GM19099 (cell line): ENCODE results near the gene PRDX6.

Experiments
- POLR2A ChIP-seq: IDR thresholded peaks from 3 replicates; pipeline ENCODE4 v1.6.1; 2011; ENCODE audit warnings: low read depth; ENCODE audit not compliant: insufficient read length; ENCODE audit errors: extremely low read depth

PRDX6 gene, protein sequence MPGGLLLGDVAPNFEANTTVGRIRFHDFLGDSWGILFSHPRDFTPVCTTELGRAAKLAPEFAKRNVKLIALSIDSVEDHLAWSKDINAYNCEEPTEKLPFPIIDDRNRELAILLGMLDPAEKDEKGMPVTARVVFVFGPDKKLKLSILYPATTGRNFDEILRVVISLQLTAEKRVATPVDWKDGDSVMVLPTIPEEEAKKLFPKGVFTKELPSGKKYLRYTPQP

DNA sequence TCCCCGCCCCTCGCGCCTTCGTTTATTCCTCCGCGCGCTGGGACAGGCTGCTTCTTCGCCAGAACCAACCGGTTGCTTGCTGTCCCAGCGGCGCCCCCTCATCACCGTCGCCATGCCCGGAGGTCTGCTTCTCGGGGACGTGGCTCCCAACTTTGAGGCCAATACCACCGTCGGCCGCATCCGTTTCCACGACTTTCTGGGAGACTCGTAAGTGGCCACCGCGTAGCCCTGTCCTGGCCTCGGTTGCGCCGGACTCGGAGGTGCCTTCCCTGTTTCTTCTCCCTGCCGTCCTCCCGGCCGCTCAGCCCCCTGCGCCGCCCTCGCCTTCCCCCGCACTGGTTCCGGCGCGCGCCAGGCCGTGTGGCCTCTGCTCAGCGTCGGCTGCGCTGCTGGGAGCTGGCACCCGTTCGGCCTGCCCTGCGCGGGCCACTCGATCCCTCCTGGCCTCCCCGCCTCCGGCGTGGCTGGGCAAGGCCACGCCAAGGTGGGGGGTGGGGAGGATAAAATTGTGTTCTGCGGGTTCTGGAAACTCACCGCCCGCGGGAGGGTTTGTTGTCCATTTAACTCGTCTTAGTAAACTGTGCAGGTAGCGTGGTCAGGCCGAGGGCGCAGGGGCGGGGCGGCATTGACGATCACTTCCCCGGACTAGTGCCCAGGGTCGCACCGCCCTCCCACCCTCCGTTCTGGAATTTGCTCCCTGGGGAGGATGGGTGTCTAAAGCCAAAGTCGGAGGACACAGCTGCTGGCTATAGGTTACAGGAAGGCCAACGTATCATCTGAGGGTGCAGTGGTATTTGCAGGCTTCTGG lies at the start of gene PRDX6:
PRDX6 (plus strand) TSS at position 50 of the 808 bp plus-strand sequence; CDS start at position 113, 63 bp downstream.
- TF ChIP-seq POLR2A: peak; percentile 80

DNA sequence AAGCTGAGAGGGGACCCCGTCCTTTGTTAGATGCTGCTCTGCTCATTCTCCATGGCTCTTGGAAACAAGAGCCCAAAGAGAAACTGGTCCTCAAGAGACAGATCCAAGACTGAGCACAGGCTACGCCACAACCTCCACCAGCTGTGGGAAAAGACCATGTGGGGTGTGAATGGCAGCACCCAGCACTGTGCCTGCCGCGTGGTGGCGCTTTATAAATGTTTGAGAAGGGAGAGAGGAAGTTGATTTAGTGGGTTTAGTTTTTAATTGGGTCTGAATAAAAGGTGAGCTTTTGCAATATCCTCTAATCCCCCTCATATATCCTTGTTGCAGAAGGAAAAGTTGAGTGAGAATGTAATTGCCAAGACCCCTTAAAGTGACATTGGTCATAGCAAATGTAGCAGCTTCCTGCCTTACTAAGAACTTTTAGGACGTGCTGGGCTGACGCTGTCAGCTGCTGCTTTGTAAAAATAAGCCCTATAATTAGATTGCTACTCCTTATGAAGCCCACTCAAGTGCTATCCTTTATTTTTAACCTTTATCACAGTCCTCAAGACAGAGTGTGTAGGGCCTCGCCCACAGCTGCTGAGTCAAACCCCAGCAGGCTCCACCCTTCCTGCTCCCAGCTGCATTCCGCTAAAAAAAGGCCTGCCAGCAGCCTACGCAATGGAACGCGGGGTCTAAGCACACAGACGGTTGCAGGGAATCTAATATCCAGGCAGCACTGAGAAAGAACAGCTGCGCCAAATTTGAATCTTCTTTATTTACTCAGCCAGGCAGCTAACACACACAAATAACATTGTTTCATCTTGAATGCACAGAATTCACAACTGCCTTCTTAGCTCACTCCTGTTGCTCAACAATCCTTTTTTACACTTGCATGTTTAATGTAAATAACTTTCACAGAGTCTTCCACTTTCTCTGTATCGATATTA lies 47.4 kb upstream of the PRDX6 start:
- TF ChIP-seq POLR2A: peak; percentile 17

DNA sequence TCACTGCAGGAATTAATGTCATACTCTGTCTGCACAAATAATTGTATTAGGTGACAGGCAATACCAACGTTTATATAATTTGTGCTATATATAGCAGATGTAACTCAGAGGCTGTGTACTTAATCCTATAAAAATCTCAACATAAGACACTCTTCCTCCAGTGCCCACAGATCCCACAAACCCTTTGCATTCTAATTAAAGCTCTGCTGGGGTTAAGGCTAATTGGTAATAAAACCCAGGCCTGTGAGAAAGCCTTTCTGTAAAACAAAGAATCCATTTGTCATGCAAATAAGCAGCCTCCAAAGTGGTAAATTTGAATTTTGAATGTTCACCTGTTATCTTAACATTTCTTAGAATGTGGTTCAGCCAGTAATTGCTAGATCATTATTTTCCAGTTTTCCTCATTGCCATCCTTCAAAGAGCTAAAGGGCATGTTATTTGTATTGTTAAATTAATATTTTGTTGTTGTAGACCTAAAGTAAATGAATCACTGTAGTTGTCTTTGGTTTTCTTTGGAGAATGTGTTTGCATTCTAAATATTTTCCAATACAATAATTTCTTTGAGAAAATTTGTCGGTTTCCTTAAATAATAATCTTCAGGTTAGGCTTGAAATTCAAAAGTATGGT lies 46.3 kb upstream of the PRDX6 start:
- no peak for TF ChIP-seq POLR2A

DNA sequence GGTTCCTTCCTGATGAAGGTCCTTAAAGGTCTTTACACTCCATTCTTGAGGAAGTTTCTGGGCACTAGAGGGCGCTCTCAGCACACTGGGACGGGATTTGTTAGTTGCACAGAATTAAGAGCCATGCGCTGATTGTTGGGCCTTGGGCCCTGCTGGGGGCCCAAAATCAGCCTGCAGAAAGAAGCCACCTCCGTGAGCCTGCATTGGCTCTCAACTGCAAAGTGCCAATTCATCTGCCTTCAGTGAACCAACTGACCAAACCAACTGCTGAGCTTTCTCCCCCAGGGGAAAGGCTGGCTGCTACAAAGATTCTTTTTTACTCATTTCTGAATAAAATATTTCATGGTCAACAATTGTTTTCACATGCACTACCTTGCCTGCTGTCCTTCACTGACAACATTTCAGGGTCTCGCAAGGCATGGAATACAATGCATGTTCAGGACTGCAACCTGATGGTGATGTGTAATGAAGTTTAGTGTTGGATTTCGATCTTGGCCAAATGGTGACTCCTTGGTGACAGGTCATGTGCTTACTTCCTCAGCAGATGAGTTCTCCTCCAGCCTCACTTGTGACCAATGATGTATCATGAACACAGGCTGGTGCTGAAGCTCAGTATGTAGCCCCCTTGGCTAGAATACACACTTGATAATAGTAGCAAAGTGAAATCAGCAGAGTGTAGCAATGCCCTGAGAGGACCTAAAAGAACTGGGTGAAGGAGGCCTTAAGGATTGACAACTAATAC lies 45.7 kb upstream of the PRDX6 start:
- no peak for TF ChIP-seq POLR2A

DNA sequence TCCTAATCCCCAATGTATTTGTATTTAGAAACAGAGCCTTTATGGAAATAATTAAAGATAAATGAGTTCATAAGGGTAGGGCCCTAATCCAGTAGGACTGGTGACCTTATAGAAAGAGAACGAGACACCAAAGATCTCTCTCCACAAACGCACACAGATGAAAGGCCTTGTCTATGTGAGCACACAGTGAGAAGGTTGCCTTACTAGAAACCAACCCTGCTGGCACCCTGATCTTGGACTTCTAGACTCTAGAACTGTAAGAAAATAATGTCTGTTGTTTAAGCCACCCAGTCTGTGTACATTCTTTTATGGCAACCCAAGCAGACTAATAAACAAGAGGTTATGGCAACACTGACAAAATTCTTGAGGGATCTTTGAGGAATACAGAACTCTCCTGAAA lies 44.8 kb upstream of the PRDX6 start:
- TF ChIP-seq POLR2A: no peak

DNA sequence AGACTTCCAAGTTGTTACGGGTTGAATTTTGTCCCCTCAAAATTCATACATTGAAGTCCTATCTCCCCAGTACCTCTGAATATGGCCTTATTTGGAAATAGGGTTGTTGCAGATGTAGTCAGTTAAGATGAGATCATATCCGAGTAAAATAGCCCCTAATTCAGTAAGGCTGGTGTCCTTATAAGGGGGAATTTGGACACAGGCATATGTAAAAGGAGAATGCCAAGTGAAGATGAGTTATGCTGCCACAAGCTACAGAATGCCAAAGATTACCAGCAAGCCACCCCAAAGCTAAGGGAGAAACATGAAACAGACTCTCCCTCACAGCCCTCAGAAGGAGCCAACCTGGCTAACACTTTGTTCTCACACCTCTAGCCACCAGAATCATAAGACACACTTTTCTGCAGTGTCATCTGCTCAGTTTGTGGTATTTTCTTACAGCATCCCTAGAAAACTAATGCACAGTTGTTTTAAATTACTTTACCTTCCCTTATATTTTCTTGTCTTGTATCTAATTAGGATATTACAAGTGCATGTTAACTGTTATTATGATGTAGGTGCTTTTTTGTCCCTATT lies 43.3 kb upstream of the PRDX6 start:
- no peak for TF ChIP-seq POLR2A

DNA sequence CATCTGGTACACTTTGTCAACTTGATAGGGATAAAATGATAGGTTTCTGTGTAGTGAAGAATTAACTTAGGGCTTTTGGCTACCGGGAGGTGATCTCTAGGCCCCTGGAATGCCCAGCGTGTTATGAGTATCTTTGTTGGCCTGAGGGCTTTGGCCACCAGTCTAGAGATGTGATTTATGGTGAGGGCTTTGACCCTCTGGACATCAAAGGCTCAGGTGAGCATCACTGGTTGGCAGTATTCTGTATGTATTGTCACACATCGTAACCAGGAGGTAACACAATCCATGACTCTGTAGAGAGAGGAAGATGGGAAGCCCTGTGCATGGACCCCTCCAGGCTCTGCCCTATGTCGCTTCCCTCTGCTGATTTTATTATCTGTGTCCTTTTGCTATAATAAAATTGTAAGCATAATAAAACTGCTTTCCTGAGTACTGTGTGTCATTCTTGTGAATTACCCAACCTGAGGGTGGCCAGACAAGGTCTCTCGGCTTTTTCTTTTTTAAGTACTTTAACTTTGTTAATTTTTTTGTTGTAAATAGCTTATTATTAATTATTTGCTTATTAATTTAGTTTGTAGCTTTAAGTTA lies 40.2 kb upstream of the PRDX6 start:
- TF ChIP-seq POLR2A: no peak

DNA sequence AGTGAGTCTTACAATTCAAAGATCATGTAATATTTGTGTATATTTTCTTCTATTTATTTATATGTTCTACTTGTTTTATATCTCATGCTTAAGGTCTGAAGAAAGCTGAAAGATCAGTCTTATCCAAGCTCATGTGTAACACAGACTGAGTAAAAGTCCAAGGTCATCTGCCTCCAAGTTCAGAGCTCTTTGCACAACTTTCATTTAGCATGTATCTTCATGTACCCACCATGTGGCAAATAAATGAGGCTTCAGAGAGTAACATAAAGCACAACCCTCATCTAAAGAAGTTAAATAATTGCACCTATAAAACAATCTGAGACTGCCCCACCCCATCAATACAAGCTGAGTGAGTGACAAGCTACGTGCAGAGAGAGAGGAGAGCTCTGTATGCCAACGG lies 38.5 kb upstream of the PRDX6 start:
- TF ChIP-seq POLR2A: no peak

DNA sequence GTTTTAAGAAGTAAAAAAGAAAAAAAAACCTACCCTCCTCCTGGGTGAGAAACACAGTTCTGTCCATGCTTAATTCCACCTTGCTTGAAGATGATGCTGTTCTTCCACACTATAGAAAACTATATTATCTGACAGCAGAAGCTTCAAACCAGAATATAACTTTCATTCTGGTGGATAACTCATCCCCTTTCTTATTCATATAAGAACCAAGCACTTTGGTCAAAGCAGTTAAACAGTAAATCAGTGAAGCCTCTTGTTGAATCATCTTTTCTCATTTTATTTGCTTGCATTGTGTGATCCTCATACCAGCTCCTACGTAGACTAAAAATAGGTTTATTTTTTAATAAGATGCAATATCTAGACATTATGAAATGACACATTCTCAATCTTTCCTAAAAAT lies 36.7 kb upstream of the PRDX6 start:
- TF ChIP-seq POLR2A: no peak

DNA sequence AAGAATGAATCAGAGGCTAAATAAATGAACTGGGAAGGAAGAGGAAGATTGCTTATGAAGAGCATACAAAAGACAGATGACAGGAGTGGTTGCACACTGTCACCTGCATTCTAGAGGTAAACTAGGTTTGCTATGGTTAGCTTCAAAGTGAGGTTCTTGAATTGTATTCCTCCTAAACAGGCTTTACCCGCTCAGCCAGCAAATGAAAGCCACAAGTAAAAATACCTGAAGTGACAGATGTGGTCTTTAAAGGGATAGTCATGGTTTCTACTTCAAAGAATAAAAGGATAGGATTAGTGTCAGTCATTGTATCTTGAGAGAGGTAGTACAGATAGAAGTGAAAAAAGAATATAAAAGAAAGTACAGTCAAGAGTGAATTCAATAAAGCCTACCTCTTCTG lies 32.4 kb upstream of the PRDX6 start:
- no peak for TF ChIP-seq POLR2A

DNA sequence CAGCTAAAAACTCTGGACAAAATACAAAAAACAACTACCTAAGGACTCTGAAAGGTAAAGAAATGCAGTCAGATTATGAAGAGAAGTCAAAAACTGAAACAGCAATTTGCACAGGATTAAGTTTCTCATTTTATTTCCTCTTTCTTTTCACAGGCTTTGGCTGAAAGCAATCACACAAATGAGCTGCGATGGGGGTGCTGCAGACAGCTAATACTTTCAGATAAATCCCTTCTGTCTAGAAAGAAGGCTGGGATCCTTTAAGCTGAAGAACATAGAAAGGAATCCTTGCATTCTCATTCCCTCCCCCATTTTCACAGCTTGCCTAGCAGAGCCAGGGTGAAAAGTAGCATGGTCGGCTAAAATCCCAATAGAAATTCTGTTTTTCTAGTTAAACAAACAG lies 32.0 kb upstream of the PRDX6 start:
- TF ChIP-seq POLR2A: no peak

DNA sequence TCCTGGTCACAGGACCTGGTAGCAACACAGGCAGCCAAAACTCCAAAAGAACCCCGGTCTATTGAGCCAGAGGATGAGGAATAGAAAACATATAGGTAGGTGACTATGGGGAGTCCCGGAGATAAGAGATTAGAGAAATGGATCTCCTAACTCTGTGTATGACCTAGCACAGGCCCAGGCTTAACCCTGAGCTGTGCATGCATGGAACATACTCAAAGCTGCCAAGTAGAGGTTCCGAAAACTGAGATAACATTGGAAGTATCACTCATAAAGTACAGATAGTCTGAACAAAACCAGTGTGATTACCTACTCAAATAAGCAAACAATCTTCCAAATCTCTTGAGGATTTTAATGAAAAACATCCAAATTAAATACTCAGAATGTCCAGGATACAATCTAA lies 31.5 kb upstream of the PRDX6 start:
- no peak for TF ChIP-seq POLR2A

DNA sequence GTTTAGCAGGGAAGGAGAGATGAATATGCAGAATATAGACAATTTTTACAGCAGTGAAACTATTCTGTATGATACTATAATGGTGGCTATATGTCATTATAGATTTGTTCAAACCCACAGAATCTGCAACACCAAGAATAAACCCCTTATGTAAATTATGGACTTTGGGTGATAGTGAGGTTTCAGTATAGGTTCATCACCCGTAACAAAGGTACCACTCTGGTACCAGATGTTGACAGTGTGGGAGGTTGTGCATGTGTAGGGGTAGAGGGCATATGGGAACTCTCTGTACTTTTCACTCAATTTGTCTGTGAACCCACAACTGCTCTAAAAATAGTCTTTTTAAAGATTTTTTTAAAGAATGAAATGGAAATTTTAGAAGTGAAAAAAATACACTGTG lies 29.9 kb upstream of the PRDX6 start:
- TF ChIP-seq POLR2A: no peak

DNA sequence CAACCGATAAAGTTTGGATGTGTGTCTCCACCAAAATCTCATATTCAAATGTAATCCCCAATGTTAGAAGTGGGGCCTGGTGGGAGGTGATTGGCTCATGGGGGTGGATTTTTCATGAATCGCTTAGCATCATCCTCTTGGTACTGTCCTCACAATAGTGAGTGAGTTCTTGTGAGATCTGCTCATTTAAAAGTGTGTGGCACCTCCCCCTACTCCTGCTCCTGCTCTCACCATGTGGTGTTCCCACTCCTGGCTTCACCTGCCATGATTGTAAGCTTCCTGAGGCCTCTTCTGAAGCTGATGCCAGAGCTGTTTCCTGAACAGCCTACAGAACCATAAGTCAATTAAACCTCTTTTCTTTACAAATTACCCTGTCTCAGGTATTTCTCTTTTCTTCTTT lies 28.2 kb upstream of the PRDX6 start:
- no peak for TF ChIP-seq POLR2A
